ENCODE data around the gene ULK4. TPM values are rescaled to one million over a fixed set of nuclear protein-coding genes. Genes with fewer than 3 reads are reported as not detected.

Gene ULK4
- polyA plus RNA-seq, 1 of the 3 experiments (the other 2 are of a cell fraction) = 6.2 TPM

DNA sequence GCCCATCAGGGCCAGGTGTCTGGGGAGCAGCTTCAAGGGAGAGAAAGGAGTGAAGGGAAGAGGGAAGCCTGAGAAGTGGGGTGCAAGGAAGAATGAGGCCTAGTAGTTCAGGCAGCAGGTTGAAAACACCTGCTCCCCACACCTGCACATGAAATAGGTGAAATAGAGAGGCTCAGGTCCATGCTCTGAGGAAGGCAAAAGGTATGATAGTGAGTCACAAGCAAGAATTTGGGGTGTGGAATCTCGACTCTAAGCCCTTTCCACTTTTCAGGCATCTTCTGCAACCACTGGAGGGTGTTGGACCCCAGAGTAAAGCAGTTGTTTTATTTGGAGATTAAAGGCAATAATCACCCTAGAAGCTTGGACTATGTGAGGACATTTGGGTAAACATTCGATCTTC lies 605.1 kb downstream of the ULK4 start:
- DNase-seq = no peak
- Histone ChIP-seq H3K4me3 (ENCODE audit: low read depth in 2 of 2, low read length in 1 of 2) (no peak overlapping the region), H3K27me3 (ENCODE audit: insufficient read depth) (no peaks in the 10 kb centered on the region), H3K4me1 (ENCODE audit: control insufficient read depth in 1 of 2, insufficient read depth in 2 of 2, low read depth in 1 of 2, low read length in 1 of 2) (peaks cover 0 to 23% of the 10 kb centered on the region in 2 experiments; a peak in 2 of 4 replicates), H3K4me2 (no peak overlapping the region), H3K36me3 (replicated peaks in 1 of 2; ENCODE audit: control insufficient read depth in 1 of 2, insufficient read depth in 2 of 2, low read length in 1 of 2) (no peaks in the 10 kb centered on the region), H4K20me1 (ENCODE audit: insufficient read depth) (no peaks in the 10 kb centered on the region), H3K9me2 (no peaks in the 10 kb centered on the region), H3K9ac (no peak overlapping the region), H3K27ac (ENCODE audit: low read depth in 2 of 2, low read length in 1 of 2) (no peak overlapping the region), H3F3A (replicated peaks; ENCODE audit: insufficient read depth) (no peaks in the 10 kb centered on the region), H3K79me2 (ENCODE audit: insufficient read depth) (no peaks in the 10 kb centered on the region), H3K9me3 (no peaks in the 10 kb centered on the region), H2AFZ (ENCODE audit: low read depth) (no peak overlapping the region)
- TF ChIP-seq FOXJ3 (CRISPR knock-in tag; IDR thresholded peaks at IDR 0.05) (no peak), RCOR1 (IDR thresholded peaks at IDR 0.05; ENCODE audit: low read length) (no peak)
- POLR2A ChIA-PET = no interaction called here
- WGBS (ENCODE audit: low lambda C conversion rate) = 38% methylated on average over 2 of the region's 2 CpGs
- CTCF ChIA-PET = interaction anchor here (1.3 kb wide), 1 partner anchor 772 kb away, joined by 3 read pairs; no protein-coding TSS in a partner anchor

DNA sequence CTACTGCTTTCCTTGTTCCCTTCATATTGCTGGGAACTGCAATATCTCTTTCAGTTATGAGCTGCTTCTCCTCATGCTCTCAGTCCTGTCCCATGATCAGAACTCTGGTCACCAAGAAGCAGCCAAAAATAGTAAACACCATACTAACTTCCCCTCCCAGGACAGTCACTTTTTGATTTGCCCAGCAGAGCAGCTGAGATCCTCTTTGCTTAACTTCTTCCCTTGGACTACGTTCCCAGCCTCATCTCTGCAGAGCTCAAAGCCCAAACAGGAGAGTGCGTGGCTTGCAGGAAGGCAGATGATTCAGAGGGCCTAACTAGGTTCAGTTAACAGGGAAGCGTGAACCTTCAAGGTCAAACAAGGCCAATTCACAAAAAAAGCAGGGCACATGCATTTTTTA lies 609.4 kb downstream of the ULK4 start:
- no peaks in the 10 kb centered on the region for H3K79me2 ChIP-seq (ENCODE audit: insufficient read depth)
- no peaks in the 10 kb centered on the region for H3K27me3 ChIP-seq (ENCODE audit: insufficient read depth)
- H3K4me3 ChIP-seq (ENCODE audit: low read depth in 2 of 2, low read length in 1 of 2) = no peak overlapping the region
- H3K9me2 ChIP-seq = no peaks in the 10 kb centered on the region
- no peaks in the 10 kb centered on the region for H3K9me3 ChIP-seq
- no peaks in the 10 kb centered on the region for H3K36me3 ChIP-seq (replicated peaks in 1 of 2; ENCODE audit: control insufficient read depth in 1 of 2, insufficient read depth in 2 of 2, low read length in 1 of 2)
- H3K4me1 ChIP-seq (ENCODE audit: control insufficient read depth in 1 of 2, insufficient read depth in 2 of 2, low read depth in 1 of 2, low read length in 1 of 2) = peaks cover 0 to 20% of the 10 kb centered on the region in 2 experiments; a peak in 2 of 4 replicates
- ChIA-PET POLR2A (interaction anchor here (0.6 kb wide), 1 partner anchor 19 kb away, joined by 3 read pairs; no protein-coding TSS in a partner anchor), CTCF (interaction anchor here (0.7 to 1.0 kb wide), 3 partner anchors 10 to 48 kb away, joined by 3 read pairs; no protein-coding TSS in a partner anchor)
- WGBS (ENCODE audit: low lambda C conversion rate) = 89% methylated on average over 3 of the region's 3 CpGs
- H3F3A ChIP-seq (replicated peaks; ENCODE audit: insufficient read depth) = no peaks in the 10 kb centered on the region
- H3K9ac ChIP-seq = no peak overlapping the region
- H3K27ac ChIP-seq (ENCODE audit: low read depth in 2 of 2, low read length in 1 of 2) = no peak overlapping the region
- TF ChIP-seq, protein P1, sequence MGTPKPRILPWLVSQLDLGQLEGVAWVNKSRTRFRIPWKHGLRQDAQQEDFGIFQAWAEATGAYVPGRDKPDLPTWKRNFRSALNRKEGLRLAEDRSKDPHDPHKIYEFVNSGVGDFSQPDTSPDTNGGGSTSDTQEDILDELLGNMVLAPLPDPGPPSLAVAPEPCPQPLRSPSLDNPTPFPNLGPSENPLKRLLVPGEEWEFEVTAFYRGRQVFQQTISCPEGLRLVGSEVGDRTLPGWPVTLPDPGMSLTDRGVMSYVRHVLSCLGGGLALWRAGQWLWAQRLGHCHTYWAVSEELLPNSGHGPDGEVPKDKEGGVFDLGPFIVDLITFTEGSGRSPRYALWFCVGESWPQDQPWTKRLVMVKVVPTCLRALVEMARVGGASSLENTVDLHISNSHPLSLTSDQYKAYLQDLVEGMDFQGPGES (IDR thresholded peaks at IDR 0.05; ENCODE audit: low read depth, low read length) = no peak
- no peak for TF ChIP-seq TEAD4 (IDR thresholded peaks at IDR 0.05; ENCODE audit: borderline replicate concordance, insufficient read depth)
- TF ChIP-seq, protein P2, sequence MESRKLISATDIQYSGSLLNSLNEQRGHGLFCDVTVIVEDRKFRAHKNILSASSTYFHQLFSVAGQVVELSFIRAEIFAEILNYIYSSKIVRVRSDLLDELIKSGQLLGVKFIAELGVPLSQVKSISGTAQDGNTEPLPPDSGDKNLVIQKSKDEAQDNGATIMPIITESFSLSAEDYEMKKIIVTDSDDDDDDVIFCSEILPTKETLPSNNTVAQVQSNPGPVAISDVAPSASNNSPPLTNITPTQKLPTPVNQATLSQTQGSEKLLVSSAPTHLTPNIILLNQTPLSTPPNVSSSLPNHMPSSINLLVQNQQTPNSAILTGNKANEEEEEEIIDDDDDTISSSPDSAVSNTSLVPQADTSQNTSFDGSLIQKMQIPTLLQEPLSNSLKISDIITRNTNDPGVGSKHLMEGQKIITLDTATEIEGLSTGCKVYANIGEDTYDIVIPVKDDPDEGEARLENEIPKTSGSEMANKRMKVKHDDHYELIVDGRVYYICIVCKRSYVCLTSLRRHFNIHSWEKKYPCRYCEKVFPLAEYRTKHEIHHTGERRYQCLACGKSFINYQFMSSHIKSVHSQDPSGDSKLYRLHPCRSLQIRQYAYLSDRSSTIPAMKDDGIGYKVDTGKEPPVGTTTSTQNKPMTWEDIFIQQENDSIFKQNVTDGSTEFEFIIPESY (IDR thresholded peaks at IDR 0.05; ENCODE audit: borderline replicate concordance, low read depth) = no peak
- no peak for TF ChIP-seq SIN3A (IDR thresholded peaks at IDR 0.05; ENCODE audit: borderline replicate concordance, low read depth, low read length)
- TF ChIP-seq, protein P3, sequence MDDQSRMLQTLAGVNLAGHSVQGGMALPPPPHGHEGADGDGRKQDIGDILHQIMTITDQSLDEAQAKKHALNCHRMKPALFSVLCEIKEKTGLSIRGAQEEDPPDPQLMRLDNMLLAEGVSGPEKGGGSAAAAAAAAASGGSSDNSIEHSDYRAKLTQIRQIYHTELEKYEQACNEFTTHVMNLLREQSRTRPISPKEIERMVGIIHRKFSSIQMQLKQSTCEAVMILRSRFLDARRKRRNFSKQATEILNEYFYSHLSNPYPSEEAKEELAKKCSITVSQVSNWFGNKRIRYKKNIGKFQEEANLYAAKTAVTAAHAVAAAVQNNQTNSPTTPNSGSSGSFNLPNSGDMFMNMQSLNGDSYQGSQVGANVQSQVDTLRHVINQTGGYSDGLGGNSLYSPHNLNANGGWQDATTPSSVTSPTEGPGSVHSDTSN (IDR thresholded peaks at IDR 0.05) = no peak
- no peak for TF ChIP-seq RXRA (IDR thresholded peaks at IDR 0.05; ENCODE audit: borderline replicate concordance, low read depth)
- TF ChIP-seq EP300 (IDR thresholded peaks at IDR 0.05; ENCODE audit: borderline replicate concordance in 1 of 2, low read depth in 1 of 2, low read length in 1 of 2) = no peak
- no peak for TF ChIP-seq MXI1 (IDR thresholded peaks at IDR 0.05; ENCODE audit: low read depth, low read length)
- TF ChIP-seq CHD2 (IDR thresholded peaks at IDR 0.05; ENCODE audit: low read length, partially characterized antibody) = no peak
- TF ChIP-seq, protein P4, sequence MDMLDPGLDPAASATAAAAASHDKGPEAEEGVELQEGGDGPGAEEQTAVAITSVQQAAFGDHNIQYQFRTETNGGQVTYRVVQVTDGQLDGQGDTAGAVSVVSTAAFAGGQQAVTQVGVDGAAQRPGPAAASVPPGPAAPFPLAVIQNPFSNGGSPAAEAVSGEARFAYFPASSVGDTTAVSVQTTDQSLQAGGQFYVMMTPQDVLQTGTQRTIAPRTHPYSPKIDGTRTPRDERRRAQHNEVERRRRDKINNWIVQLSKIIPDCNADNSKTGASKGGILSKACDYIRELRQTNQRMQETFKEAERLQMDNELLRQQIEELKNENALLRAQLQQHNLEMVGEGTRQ (IDR thresholded peaks at IDR 0.05; ENCODE audit: borderline replicate concordance, low read depth, low read length) = no peak
- TF ChIP-seq TCF12 (IDR thresholded peaks at IDR 0.05) = no peak
- no peak for TF ChIP-seq SMC3 (IDR thresholded peaks at IDR 0.05; ENCODE audit: low read depth, low read length)
- TF ChIP-seq, protein P5, sequence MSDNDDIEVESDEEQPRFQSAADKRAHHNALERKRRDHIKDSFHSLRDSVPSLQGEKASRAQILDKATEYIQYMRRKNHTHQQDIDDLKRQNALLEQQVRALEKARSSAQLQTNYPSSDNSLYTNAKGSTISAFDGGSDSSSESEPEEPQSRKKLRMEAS (IDR thresholded peaks at IDR 0.05; ENCODE audit: low read depth) = no peak
- no peak for TF ChIP-seq NRF1 (IDR thresholded peaks at IDR 0.05; ENCODE audit: low read depth, low read length)
- DNase-seq = no peak
- H2AFZ ChIP-seq (ENCODE audit: low read depth) = no peak overlapping the region
- no peaks in the 10 kb centered on the region for H4K20me1 ChIP-seq (ENCODE audit: insufficient read depth)
- H3K4me2 ChIP-seq = no peak overlapping the region
